ENCODE results near the gene MFAP5.
"Not testable (repeated sequence)": the region's sequence is repeated elsewhere in the genome, so short reads cannot be mapped to it uniquely, and the experiment has no call there.

Gene MFAP5

DNA sequence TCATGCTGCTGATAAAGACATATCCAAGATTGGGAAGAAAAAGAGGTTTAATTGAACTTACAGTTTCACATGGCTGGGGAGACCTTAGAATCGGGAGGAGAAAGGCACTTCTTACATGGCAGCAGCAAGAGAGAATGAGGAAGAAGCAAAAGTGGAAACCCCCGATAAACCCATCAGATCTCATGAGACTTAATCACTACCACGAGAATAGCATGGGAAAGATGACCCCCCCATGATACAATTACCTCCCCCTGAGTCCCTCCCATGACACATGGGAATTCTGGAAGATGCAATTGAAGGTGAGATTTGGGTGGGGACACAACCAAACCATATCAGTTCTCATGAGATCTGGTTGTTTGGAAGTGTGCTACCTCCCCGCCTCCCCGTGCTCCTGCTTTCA, 9.8 kb upstream of the MFAP5 start:
- DNase-seq: no peak

DNA sequence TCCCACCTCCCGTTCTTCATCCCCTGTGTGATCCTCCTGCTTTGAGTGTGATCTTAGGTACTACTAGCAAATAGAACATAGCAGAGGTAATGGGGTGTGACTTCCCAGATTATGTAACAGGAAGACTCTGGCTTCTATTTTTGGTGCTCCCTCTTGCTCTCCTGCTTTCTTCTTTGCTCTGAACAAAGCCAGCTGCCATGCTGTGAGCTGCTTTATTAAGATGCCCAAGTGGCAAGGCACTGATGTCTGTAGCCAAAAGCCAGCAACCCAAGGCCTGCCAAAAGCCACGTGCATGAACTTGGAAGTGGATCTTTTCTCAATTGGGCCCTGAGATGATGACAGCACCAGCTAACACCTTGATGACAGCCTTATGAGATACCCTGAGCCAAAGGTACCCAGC, 5.8 kb upstream of the MFAP5 start:
- DNase-seq: no peak

DNA sequence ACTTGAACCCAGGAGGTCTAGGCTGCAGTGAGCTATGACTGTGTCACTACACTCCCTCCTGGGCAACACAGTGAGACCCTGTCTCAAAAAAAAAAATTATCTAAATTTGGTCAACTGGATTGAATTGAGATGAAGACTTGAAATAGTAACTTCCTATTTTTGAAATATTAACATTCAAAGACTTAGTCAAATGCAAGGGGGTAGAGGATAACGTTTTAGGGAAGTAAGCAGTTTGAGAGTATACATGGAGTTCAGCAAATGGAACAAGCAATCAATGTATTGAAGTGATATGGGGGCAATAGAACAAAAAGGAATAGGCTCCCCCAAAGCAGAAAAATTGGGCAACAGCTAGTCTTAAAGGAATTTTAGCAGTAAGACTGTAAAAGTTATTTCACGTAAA, 4.6 kb upstream of the MFAP5 start:
- DNase-seq: no peak

DNA sequence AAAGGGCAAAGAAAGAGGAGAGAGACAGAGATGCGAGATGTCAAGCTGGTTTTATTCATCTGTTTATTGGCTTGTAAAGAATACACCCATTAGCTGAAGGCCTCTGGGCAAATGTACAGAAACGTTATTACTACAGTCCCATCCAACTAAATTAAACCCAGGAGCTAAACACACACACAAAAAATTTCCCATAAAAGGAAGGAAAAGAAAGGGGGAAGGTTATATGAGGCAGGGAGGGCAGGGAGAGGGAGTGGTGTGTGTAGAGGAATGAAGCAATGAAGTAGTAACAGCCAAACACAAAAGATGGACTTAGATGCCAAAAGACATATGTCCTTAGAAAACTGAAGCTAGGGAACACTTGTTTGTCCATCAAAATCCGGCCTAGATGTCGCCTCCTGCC, 3.1 kb upstream of the MFAP5 start:
- peak; percentile 84 for DNase-seq

DNA sequence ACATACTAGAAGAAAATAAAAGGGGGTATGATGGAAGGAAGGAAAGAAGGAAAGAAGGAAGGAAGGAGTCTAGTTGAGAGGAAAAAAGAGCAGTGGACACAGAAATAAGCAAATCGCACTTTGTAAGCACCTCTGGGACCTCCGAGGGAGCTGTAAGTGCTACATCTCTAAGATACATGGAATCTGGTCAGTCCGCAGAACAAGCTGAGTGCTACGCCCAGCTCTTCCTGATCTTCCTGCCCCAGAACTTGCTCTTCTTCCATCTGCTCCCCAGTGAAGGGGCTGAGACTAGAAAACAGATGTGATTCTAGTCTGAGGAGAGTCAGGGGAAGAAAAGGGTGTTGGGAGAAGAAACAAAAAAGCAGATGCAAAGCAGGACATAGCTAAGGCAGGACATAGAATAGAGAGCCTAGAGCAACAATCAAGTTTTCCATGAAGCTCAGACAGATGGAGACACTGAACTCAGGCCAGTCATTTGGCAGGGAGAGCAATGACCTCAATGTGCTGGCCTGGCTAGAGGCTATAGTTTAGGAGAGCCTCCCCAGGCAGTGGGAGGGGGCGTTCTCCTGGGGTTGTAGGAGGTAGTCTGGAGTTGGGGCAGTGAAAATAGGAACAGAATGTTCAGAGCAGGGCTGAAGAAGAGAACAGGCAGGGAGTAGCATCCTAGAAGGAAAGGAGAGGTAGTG, 1.7 kb upstream of the MFAP5 start:
- no peak for DNase-seq

DNA sequence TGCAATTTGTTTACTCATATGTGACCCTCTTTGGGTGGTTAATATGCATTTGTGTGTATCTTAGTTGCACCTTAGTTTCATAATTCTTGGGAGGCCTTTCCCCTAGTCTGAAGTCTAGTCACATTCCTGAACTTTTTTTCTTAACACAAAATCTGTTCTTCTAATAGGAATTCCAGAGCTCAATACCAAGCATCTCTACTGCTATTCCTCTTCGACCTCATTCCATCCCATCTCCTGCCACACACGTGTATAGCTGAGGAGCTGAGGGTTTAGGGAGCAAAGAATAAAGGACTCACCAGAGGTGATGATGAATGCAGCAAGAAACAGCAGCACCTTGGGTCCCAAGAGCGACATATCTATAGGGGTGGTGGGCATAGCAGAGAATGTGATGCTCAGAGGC, 875 bp downstream of the MFAP5 start:
- DNase-seq: peak; percentile 41

DNA sequence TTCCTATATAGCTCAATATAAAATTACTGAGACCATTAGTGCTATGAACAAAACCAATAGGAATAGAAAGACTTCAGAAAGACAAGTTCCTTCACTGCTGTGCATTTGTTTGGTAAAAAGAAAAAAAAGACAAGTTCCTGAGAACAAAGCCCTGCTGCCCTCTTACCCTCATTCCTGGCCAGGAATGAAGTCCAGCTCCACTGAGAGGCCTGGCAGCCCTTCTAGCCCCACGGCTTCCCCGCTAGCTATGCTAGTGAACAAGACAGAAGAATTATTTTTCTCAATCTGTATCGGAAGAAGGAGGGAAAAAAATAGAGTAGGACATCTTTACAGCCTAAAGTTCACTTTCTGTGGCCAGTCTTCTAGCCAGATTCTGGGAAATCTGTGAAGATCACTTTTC, 1.6 kb downstream of the MFAP5 start:
- DNase-seq: no peak

DNA sequence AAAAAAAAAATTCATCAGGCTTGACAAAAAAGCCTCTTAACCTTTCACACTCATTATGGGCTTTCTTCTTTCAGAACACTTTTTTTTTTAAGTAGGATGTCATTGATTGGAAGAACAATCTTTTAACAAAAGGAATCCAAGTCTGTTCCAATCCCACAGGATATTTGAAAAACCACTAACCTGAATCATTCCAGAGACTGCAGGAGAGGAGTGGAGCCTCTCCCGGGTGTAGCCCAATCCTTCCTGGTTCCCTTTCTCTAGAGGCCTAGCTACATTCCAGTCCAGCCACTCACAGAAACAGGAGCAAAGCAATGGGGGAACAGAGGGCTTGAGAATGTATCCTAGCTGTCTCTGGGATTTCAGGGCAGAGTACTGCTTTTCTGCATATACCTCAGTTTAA, 4.3 kb downstream of the MFAP5 start:
- peak; percentile 92 for DNase-seq

DNA sequence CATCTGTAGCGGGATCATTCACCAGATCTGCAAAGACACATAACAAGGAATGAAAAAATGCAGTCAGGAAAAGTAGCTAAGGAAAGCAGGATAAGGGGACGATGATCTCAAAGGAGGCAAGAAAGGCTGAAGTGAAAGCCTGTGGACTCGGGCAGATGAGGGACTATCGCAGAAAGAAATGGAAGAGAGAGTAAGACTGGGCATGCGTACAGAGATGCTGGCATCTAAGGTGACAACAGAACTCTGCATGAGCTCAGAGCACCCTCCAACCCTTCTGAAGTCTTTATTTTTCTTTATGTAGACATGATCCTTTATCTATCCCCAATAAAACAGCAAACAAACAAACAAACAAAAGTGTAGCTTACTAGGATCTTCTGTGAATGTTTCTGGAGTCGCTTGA, 7.2 kb downstream of the MFAP5 start:
- no peak for DNase-seq

DNA sequence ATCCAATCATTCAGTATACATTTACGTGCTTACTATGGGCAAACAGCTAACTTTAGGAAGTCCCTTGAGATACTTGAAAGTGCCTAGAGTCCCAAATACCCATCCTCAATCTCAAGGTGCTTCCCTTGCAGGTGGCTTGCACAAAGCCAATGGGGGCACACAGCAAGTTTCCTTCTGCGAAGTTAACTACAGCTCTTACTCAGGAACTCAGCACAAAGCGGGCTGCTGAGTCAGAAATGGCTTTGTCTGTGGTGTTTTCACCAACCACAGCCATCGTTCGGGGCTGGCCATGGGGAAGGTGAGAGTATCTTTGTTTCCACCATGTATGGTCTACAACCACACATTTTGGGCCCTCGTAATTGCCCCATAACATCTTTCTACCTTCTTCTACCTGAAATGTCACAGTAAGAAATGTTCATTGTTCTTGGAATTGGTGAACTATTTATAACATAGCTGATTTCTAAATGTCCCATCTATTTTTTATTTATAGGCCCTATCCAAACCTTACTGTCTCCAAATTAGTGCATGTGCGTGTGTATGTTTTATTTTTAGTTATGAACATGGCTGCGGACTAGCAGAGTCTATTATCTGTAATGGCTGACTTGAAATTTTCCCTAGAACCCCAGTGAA, 13.9 kb downstream of the MFAP5 start:
- DNase-seq: no peak

DNA sequence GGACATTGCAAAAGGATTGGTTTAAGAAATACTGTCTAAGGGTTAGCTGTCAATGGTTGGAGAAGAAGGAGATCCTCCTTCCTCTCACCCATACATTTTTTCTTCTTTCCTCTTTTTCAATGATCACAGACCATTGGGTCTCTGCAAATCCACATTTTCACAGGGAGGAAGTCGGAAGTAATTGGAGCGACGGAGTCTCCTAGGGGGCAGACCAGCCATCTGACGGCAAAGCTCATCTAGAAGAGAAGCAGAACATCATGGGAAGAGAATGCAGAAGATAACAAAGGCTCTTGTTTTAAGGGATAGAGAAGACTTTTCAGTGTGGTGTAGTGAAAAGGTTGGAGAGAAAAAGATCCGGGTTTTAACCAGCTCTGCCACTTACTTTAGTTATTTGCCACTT, 14.7 kb downstream of the MFAP5 start:
- no peak for DNase-seq

DNA sequence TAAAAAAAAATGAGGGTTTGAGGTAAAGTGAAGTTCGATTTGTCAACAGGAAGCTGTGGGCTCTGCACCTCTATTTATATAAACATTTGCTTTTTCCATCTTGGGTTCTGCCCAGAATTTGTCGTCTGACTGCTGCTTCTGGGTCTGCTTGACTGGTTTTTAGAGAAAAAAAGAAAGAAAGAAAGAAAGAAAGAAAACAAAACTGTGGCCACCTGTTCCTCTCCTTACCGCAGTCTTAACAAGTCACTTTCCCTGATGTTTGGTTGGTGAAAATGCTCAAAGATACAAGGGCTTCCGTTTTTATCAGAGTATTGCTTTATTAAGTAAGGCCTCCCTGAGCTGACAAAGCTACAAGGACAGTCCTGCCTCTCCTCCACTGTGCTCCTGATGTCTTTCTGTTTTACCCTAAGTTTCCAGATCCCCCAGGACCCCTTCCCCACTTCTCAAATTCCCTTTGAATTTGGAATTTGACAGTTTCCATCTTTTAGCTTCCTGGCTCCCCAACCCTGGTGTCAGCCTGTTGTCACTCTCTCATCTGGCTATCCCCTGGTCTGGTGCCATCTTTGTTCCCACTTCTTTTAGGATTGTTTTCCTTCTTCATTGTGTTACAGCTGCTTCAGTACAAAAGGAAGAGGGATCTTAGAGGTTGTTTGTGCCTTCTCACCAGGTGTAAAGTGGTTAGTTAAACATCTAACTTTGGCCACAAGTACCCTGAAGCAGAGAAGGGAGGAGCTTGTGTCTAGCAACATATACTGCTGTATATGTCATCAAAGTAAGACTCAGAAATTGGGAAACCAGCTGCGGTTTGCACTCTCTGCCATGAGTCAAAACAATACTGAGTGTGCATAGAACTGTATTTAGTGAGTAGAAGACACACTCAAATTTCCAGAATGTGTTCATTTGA, 18.0 kb downstream of the MFAP5 start:
- DNase-seq: no peak

DNA sequence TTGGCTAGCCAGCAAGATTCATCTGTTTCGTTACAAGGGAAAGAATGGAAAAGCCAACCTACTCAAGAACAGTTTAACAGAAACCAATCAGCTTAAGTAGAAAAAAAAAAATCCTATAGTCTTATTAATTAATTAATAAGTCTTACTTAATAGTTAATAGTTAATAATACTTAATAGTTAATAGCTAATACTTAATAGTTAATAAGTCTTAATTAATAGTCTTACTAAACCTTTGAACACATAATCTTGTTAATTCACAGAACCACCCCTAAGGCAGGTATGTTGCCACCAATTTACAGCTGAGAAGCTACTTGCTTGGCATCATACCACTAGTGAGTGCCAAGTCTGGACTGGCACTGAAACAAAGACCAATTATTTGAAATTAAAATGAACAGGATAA, 19.9 kb downstream of the MFAP5 start:
- DNase-seq: no peak

DNA sequence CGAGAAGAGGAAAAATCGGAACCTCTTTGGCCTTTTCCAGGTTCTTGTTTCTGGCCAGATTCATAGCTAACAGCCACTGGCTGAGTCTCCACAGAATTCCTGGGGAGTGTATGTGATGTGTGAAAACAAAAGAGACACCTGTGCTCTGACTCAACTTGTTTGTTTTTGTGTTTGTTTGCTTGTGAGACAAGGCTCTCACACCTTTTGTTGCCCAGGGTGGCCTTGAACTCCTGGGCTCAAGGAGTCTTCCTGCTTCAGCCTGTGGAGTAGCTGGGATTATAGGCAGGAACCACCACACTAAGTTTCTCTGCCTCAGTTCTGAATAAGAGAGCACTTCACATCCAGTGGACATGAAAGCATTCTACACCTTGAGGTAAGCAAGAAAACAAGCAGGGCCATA, 22.7 kb downstream of the MFAP5 start:
- DNase-seq: no peak

DNA sequence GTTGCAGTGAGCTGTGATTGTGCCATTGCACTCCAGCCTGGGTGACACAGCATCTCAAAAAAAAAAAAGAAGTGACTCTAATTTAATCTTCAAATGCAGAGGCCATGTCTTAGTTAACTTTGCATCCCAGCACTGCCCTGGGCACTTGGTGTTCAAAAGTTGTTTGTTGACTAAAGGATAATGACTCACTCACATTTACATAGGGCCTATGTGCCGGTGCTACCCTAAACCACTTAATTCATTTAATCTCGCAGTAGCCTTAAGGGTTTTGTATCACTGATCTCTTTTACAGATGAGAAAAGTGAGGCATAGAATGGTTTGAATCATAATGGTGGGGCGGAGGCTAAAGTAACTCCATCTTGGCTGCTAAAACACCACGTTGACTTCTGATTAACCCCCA, 23.7 kb downstream of the MFAP5 start:
- no peak for DNase-seq

DNA sequence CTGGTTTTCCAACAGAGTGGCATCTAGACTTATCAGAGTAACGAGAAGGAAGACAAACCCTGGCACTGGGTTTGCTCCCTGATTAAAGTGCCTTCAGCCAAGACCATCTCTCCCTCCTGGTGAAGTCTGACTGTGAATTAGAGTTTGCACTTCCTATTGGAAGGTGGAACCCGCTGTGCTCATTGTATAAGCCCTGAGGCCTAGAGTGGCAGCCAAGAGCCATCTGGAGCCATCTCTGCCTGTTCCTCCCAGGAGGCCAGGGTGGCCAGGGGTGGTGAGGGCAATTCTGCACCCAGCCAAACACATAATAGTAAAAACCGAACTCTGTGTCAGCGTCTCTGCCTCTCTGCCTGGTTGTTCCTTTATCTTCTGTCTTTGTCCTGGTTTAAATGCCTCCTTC, 25.0 kb downstream of the MFAP5 start:
- no peak for DNase-seq

DNA sequence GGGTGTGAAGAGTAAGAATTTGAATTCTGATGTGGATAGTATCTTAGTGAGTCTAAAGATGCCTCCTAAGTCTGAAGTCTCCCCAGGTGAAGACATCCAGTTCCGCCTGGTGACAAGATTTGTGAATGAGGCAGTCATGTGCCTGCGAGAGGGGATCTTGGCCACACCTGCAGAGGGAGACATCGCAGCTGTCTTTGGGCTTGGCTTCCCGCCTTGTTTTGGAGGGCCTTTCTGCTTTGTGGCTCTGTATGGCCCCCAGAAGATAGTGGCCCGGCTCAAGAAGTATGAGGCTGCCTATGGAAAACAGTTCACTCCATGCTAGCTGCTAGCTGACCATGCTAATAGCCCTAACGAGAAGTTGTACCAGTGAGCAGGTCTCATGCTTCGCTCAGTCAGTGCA, 25.4 kb downstream of the MFAP5 start:
- no peak for DNase-seq

DNA sequence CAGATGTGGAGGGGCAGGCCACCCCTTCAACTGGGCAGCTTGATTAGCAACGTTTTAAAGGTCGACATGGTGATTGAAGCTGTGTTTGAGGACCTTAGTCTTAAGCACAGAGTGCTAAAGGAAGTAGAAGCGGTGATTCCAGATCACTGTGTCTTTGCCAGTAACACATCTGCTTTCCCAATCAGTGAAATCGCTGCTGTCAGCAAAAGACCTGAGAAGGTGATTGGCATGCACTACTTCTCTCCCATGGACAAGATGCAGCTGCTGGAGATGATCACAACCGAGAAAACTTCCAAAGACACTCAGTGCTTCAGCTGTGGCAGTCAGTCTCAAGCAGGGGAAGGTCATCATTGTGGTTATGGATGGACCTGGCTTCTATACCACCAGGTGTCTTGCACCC, 26.0 kb downstream of the MFAP5 start:
- no peak for DNase-seq

DNA sequence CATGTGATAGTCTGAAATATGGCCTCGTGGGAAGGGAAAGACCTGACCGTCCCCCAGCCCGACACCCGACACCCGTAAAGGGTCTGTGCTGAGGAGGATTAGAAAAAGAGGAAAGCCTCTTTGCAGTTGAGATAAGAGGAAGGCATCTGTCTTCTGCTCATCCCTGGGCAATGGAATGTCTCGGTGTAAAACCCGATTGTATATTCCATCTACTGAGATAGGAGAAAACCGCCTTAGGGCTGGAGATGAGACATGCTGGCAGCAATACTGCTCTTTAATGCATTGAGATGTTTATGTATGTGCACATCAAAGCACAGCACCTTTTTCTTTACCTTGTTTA, 26.6 kb downstream of the MFAP5 start:
- DNase-seq: not testable (repeated sequence)

DNA sequence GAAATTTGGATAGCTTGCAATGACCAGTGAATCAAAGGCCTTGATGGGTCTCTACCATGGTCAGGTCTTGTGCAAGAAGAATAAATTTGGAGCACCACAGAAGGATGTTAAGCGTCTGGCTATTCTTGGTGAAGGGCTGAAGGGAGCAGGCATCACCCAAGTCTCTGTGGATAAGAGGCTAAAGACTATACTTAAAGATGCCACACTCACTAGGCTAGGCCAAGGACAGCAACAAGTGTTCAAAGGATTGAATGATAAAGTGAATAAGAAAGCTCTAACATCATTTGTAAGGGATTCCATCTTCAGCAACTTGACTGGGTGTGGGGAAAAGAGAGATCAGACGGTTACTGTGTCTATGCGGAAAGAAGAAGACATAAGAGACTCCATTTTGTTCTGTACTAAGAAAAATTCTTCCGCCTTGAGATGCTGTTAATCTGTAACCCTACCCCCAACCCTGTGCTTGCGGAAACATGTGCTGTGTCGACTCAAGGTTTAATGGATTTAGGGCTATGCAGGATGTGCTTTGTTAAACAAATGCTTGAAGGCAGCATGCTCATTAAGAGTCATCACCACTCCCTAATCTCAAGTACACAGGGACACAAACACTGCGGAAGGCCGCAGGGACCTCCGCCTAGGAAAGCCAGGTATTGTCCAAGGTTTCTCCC, 27.2 kb downstream of the MFAP5 start:
- not testable (repeated sequence) for DNase-seq

DNA sequence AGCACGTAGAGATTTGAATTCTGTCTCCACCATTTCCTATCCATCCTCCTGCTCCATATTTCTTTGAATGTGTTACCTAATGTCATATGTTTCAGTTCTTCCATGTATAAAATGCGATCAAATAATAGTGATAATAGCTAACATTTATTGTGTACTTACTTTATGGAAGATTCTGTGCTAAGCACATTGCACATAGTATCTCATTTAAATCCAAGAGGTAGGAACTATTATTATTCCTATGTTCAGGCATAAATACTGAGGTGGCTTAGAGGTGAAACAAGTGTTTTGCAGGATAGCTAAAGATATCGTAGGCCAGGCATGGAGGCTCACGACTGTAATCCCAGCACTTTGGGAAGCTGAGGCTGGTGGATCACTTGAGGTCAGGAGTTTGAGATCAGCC, 32.5 kb downstream of the MFAP5 start:
- DNase-seq: no peak

DNA sequence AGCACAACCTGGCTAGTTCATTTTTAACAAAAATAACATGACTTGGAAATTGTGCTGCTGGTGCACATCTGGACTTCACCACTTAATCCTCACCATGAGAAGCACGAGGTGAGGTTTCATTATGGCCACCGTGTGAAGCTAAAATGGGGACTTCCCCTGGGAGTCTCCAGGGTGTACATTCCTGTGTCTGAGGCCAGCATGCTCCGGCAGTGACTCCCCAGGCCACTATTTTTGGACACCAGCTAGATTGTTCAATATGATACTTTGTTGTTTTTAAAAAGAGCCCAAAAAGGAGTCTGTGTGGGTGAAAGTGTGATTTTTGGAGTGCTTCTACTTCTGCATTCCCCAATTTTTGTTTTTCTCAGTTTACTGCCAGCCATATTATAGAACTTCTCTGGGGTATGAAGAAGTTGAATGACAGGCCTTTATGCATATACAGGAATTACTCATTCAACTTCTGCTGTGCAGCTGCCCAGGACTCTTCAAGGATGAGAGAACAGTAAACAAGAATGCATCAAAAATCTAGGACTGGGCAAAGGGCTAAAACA, 33.1 kb downstream of the MFAP5 start:
- DNase-seq: peak; percentile 90

DNA sequence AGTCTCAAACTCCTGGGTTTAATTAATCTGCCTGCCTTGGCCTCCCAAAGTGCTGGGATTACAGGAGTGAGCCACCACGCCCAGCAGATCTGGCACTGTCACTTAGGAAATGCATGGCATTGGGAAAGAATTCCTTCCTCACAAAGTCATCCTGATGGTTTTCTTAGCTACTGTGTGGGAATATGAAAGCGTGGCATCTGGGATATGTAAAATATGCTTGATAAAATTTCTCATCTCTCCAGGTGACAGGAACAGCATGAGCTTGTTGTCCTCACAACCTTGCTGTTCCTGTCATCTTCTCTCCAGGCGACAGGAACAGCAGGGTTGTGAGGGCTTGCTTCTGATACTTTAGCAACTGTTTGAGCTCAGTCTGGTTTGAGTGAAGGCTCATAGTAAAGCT, 33.9 kb downstream of the MFAP5 start:
- peak; percentile 76 for DNase-seq
